Islet of Langerhans (tissue), 1 donor: ENCODE data around the gene SESN3.

Experiments used
- FAIRE-seq: peaks from one replicate; lab custom pipeline; 2011; peaks lifted over from hg19 to GRCh38; lab: Jason Lieb, UNC

Gene SESN3

DNA sequence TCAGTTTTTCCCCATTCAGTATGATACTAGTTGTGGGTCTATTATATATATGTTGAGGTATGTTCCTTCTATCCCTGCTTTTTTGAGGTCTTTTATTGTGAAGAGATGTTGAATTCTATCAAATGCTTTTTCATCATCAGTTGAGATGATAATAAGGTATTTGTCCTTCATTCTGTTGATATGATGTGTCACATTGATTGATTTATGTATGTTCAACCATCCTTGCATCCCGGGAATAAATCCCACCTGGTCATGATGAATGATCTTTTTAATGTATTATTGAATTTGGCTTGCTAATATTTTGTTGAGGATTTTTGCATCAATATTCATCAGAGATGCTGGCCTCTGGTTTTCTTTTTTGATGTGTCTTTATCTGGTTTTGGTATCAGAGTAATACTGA is 115.4 kb downstream of the SESN3 start:
- no peak for FAIRE-seq
